Hematopoietic multipotent progenitor cell treated with erythropoietin and hydrocortisone succinate and interleukin-3 and kit ligand, for 17 days (in vitro differentiated cells): ENCODE data around the gene LAMA4.

Source experiments
- DNase-seq: peaks from one replicate; pipeline ENCODE4 v3.0.0-alpha.2; 2015; ENCODE audit warnings: low spot score

Gene LAMA4

DNA sequence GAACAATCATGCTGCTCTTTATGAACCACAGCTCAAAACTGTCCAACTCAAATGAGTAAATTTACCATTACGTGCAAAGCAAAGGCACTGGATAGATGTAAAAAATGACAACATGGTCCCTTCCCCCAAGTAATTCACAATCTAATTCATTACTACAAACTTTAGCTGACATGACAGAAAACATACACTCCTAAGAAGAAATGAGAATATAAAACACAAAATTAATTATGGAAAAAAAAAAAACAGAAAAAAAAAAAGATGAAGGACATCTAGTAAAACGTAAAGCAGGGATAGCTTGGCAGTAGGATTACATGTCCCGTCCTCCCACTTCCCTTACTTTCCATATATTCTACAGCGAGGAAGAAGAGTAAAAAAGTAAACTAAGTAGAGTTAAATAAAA, 172.8 kb downstream of the LAMA4 start:
- no peak for DNase-seq

DNA sequence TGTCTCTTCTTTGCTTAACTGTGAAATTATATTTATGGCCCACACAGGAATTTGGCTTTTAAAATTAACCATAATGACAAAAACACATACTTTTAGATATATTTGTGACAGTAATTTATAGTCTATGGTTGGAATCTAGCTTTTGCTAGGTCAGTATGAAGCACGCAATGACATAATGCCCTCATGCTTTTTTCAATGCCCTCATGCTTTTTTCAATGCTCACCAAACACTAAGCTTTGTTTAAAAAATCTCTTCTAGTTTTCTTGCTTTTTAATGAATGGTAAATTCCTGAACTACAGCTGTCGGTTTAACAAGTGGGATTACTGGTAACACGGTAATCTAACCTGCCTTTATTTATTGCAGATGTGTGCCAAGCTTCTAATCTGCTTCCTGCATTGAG, 187.8 kb downstream of the LAMA4 start:
- no peak for DNase-seq

GRCh38 chr6:112065426-112065986, 188.9 kb downstream of the LAMA4 start:
- DNase-seq, result no peak

DNA sequence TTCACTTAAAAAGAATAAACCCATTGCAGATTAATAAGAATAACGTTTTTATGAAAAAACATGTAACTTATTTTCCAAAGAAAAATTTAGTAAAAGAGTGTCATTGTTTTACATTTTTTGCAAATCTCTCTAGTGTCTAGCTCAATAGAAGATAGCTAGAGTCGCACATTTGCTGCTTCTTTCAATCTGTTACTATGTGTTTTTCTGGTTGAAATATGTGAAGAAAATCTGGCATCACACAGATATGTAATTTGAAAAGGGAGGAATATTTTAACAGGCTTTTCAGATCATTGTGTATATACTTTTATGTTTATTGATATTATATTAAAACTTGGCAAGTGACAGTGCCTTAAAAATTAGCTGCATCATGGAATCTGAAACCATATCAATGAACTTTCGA, 191.4 kb downstream of the LAMA4 start:
- no peak for DNase-seq

DNA sequence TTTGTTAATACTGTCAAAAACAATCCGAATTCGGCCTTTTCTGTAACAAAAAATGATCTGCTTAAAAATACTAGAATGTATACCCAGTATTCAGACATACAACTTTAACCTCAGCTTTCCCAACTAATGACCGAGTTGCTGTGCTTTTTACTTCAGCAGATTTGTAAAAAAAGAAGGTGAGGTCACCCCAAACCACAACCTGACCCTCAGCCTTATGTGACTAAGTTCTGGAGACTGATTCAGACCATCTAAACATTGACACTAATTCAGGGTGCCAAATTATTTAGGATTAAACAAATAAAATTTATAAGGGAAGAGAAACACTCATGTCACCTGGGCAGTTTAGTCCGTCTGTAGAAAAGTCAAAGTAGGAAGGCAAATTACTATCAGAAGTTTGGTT, 192.8 kb downstream of the LAMA4 start:
- no peak for DNase-seq
